Measurements from ENCODE around the gene C1QTNF4.

C1QTNF4 gene

DNA sequence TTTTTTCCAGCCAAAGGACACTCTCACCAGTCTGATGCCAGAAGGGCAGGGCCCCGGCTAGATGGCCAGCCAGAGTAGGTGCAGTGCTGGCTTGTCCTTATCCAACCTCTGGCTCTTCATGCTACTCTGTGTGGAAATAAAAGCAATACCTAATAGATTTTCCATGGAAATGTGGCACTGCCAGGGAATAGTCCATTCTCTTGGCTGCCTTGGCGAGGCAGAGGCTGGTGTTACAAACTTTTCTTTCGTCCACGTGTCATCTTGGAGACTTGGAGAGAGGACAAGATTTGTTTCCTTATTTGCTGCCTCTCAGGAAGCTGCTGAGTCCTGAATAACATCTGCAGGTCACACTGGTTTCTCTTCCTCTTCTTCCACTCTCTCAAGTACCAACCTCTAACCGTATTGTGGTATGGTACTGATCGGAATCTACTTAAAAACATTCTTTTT is 17.2 kb upstream of the C1QTNF4 start:
- Histone ChIP-seq H3K27ac (peak overlapping the region; percentile 3), H3K9me3 (ENCODE audit: severe bottlenecking) (no peaks in the 10 kb centered on the region), H3K36me3 (peaks cover 10% of the 10 kb centered on the region), H3K27me3 (ENCODE audit: insufficient read depth, low read depth, severe bottlenecking) (no peaks in the 10 kb centered on the region), H3K4me3 (ENCODE audit: low read depth, low read length) (no peak overlapping the region)
- no peak for DNase-seq
- TF ChIP-seq, protein P1, sequence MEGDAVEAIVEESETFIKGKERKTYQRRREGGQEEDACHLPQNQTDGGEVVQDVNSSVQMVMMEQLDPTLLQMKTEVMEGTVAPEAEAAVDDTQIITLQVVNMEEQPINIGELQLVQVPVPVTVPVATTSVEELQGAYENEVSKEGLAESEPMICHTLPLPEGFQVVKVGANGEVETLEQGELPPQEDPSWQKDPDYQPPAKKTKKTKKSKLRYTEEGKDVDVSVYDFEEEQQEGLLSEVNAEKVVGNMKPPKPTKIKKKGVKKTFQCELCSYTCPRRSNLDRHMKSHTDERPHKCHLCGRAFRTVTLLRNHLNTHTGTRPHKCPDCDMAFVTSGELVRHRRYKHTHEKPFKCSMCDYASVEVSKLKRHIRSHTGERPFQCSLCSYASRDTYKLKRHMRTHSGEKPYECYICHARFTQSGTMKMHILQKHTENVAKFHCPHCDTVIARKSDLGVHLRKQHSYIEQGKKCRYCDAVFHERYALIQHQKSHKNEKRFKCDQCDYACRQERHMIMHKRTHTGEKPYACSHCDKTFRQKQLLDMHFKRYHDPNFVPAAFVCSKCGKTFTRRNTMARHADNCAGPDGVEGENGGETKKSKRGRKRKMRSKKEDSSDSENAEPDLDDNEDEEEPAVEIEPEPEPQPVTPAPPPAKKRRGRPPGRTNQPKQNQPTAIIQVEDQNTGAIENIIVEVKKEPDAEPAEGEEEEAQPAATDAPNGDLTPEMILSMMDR (IDR thresholded peaks at IDR 0.05; ENCODE audit: low read depth, low read length) = no peak

DNA sequence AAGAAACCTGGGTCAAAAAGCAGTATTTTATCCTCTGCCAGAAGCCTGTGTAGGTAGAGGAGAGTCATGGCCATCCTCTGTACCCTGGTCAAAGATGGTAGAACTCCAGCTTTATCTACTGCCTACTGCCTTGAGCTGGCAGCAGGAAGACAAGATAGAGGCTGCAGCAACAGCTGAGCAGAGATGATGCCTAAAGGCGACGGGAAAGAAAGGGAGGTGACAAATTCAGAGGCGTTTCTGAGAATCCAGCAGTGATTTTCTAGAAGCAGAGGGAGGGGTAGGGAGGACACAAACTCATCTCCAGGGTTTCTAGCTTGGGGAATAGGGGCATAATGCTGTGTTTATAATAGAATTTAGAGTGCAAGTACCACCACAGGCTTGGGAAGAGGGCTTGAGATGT is 15.5 kb upstream of the C1QTNF4 start:
- H3K9me3 ChIP-seq (ENCODE audit: severe bottlenecking) = no peaks in the 10 kb centered on the region
- no peaks in the 10 kb centered on the region for H3K27me3 ChIP-seq (ENCODE audit: insufficient read depth, low read depth, severe bottlenecking)
- H3K27ac ChIP-seq = no peak overlapping the region
- no peak overlapping the region for H3K4me3 ChIP-seq (ENCODE audit: low read depth, low read length)
- H3K36me3 ChIP-seq = peaks cover 9% of the 10 kb centered on the region
- DNase-seq = no peak
- TF ChIP-seq, protein P1 (IDR thresholded peaks at IDR 0.05; ENCODE audit: low read depth, low read length) = no peak

DNA sequence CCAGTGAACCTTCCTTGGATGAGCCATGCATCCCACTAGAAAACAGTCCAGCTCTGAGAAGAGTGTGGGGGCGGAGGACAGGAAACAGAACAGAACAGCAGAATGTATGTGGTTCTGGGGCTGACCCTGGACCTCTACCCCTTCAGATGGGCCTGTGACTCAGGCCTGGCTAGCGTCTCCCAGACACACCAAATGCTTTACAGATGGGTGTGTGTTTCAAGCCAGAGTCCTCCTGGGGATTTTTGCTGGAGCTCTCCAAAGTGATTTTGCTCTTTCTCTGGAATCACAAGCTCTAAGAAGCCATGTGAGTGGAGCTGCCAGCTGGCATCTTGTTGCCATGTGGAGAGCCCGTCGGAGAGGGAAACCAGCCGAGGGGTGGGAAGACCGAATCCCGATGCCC is 13.2 kb upstream of the C1QTNF4 start:
- Histone ChIP-seq H3K4me3 (ENCODE audit: low read depth, low read length) (no peak overlapping the region), H3K9me3 (ENCODE audit: severe bottlenecking) (no peaks in the 10 kb centered on the region), H3K27ac (no peak overlapping the region), H3K36me3 (peaks cover 9% of the 10 kb centered on the region), H3K27me3 (ENCODE audit: insufficient read depth, low read depth, severe bottlenecking) (no peaks in the 10 kb centered on the region)
- DNase-seq = no peak
- TF ChIP-seq, protein P1 (IDR thresholded peaks at IDR 0.05; ENCODE audit: low read depth, low read length) = no peak

DNA sequence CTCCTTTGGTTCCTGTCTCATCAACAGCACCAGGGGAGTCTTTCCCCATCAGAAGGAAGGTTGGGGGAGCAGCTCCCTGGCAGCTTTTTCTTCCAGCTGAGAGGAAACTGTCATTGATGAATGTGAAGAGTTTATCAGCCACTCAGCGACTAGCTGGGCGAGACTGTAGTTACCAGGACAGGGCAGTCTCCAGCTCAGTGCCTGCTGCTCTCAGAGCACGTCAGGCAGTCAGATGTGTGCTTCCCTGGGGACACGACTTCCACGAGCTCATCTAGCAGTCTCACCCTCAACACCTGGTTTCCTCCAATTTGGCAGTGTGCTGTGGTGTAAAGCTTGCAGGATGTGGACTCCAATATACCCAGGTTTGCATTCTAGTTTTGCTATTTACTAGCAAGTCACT is 12.5 kb upstream of the C1QTNF4 start:
- TF ChIP-seq, protein P1 (IDR thresholded peaks at IDR 0.05; ENCODE audit: low read depth, low read length) = no peak
- Histone ChIP-seq H3K36me3 (peaks cover 9% of the 10 kb centered on the region), H3K27ac (no peak overlapping the region), H3K9me3 (ENCODE audit: severe bottlenecking) (no peaks in the 10 kb centered on the region), H3K4me3 (ENCODE audit: low read depth, low read length) (no peak overlapping the region), H3K27me3 (ENCODE audit: insufficient read depth, low read depth, severe bottlenecking) (no peaks in the 10 kb centered on the region)
- no peak for DNase-seq

DNA sequence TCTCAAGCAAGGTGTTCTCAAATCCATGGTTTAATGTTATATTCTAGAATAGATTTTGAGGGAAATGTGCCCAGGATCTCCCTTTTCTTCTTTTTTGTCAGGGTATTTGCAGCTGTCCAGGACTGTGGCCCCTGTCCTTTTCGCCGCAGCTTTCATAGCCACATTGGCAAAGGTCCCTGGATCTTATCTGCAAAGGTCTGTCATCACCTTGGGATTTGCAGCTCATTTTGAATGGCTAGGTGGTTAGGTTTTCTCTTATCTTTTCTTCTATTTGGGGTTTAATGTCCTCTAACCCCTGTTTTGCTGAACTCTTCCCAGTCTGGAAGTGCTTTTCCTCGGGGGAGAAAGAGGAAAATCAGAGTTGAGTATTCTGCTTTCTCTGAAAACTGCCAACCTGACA is 11.7 kb upstream of the C1QTNF4 start:
- H3K27ac ChIP-seq = no peak overlapping the region
- no peak overlapping the region for H3K4me3 ChIP-seq (ENCODE audit: low read depth, low read length)
- no peak for DNase-seq
- TF ChIP-seq, protein P1 (IDR thresholded peaks at IDR 0.05; ENCODE audit: low read depth, low read length) = no peak
- H3K27me3 ChIP-seq (ENCODE audit: insufficient read depth, low read depth, severe bottlenecking) = no peaks in the 10 kb centered on the region
- H3K36me3 ChIP-seq = peaks cover 9% of the 10 kb centered on the region
- H3K9me3 ChIP-seq (ENCODE audit: severe bottlenecking) = no peaks in the 10 kb centered on the region

DNA sequence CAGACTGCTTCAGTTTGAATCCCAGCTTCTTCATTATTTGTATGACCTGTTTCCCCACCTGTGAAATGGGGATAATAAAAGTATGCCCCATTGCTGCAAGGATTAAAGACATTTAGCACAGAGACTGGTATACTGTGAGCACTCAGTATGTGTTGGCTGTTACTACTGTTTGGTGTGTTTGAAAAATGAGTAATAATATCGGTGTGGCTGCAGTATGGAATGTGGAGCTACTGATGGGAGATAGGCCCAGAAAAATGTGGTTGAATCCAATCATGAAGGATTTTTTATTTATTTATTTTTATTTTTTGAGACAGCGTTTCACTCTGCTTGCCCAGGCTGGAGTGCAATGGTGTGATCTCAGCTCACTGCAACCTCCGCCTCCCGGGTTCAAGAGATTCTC is 9.1 kb upstream of the C1QTNF4 start:
- Histone ChIP-seq H3K27ac (no peak overlapping the region), H3K27me3 (ENCODE audit: insufficient read depth, low read depth, severe bottlenecking) (no peaks in the 10 kb centered on the region), H3K36me3 (peaks cover 9% of the 10 kb centered on the region; the same call in 1 of the 2 replicates), H3K9me3 (ENCODE audit: severe bottlenecking) (no peaks in the 10 kb centered on the region), H3K4me3 (ENCODE audit: low read depth, low read length) (no peak overlapping the region)
- DNase-seq = no peak
- TF ChIP-seq, protein P1 (IDR thresholded peaks at IDR 0.05; ENCODE audit: low read depth, low read length) = no peak

Data from WERI-Rb-1 (cell line).